ENCODE results near the gene TNNT2.

The TNNT2 gene

GRCh38 chr1:201310251-201310985 lies 67.1 kb downstream of the TNNT2 start:
- no peak for TF ChIP-seq CSRNP3 (CRISPR knock-in tag; IDR thresholded peaks at IDR 0.05)
- TF ChIP-seq ZC3H10 (CRISPR knock-in tag; IDR thresholded peaks at IDR 0.05), result no peak
- no peak for TF ChIP-seq ESRRG (CRISPR knock-in tag; IDR thresholded peaks at IDR 0.05)
- TF ChIP-seq ZNF8 (CRISPR knock-in tag; IDR thresholded peaks at IDR 0.05), result no peak
- TF ChIP-seq TOX (CRISPR knock-in tag; IDR thresholded peaks at IDR 0.05; ENCODE audit: borderline replicate concordance), result no peak
- TF ChIP-seq TCF4 (CRISPR knock-in tag; IDR thresholded peaks at IDR 0.05; ENCODE audit: borderline replicate concordance), result no peak
- no peak for TF ChIP-seq ZNF565 (CRISPR knock-in tag; conservative IDR thresholded peaks at IDR 0.05; ENCODE audit: low read depth)
- TF ChIP-seq ARNTL (CRISPR knock-in tag; IDR thresholded peaks at IDR 0.05; ENCODE audit: borderline replicate concordance, low read depth), result no peak
- TF ChIP-seq SNAI2 (CRISPR knock-in tag; IDR thresholded peaks at IDR 0.05), result no peak
- no peak for TF ChIP-seq OSR1 (CRISPR knock-in tag; IDR thresholded peaks at IDR 0.05)
- no peak for TF ChIP-seq CSDC2 (CRISPR knock-in tag; IDR thresholded peaks at IDR 0.05)
- ATAC-seq, result no peak

GRCh38 chr1:201309416-201309815 lies 68.1 kb downstream of the TNNT2 start:
- TF ChIP-seq ZFP3 (CRISPR knock-in tag; IDR thresholded peaks at IDR 0.05) (peak; percentile 76; the same call in 1 of the 2 replicates), TSHZ2 (CRISPR knock-in tag; IDR thresholded peaks at IDR 0.05) (peak; percentile 91), ZFP30 (CRISPR knock-in tag; IDR thresholded peaks at IDR 0.05) (no peak), TOX (CRISPR knock-in tag; IDR thresholded peaks at IDR 0.05; ENCODE audit: borderline replicate concordance) (no peak), ZC3H10 (CRISPR knock-in tag; IDR thresholded peaks at IDR 0.05) (no peak), PATZ1 (CRISPR knock-in tag; IDR thresholded peaks at IDR 0.05; ENCODE audit: borderline replicate concordance) (no peak), OSR1 (CRISPR knock-in tag; IDR thresholded peaks at IDR 0.05) (no peak), GLIS3 (CRISPR knock-in tag; IDR thresholded peaks at IDR 0.05) (0 out of 2 replicates have a peak, but pooled peaks have one; percentile 87), RARB (CRISPR knock-in tag; IDR thresholded peaks at IDR 0.05) (no peak), BACH2 (CRISPR knock-in tag; IDR thresholded peaks at IDR 0.05; ENCODE audit: borderline replicate concordance) (no peak), ESRRG (CRISPR knock-in tag; IDR thresholded peaks at IDR 0.05) (no peak), POU6F1 (CRISPR knock-in tag; IDR thresholded peaks at IDR 0.05; ENCODE audit: borderline replicate concordance, low read depth) (no peak), ZNF8 (CRISPR knock-in tag; IDR thresholded peaks at IDR 0.05) (0 out of 2 replicates have a peak, but pooled peaks have one; percentile 17), ISL1 (CRISPR knock-in tag; IDR thresholded peaks at IDR 0.05) (no peak; the same call in 1 of the 2 replicates), SNAI2 (CRISPR knock-in tag; IDR thresholded peaks at IDR 0.05) (peak; percentile 74), TCF4 (CRISPR knock-in tag; IDR thresholded peaks at IDR 0.05; ENCODE audit: borderline replicate concordance) (peak; percentile 92), CSRNP3 (CRISPR knock-in tag; IDR thresholded peaks at IDR 0.05) (no peak), ZNF565 (CRISPR knock-in tag; conservative IDR thresholded peaks at IDR 0.05; ENCODE audit: low read depth) (no peak), PPARA (CRISPR knock-in tag; IDR thresholded peaks at IDR 0.05; ENCODE audit: borderline replicate concordance) (peak; percentile 54; the same call in 1 of the 2 replicates), ARNTL (CRISPR knock-in tag; IDR thresholded peaks at IDR 0.05; ENCODE audit: borderline replicate concordance, low read depth) (peak; percentile 86)
- ATAC-seq, result peak; percentile 81
